B cell (primary cell): Measurements from ENCODE around the gene ARSI. TPM values are rescaled to one million over a fixed set of nuclear protein-coding genes. Genes with fewer than 3 reads are reported as not detected.

ENCODE experiments used
- ATAC-seq: fragments of 200-7000 bp; cut with Tn5 transposase; one replicate; pipeline ENCODE4 v1.10.0; 2021; ENCODE audit warnings: low read depth, mild to moderate bottlenecking, moderate number of reproducible peaks, moderate library complexity
- CTCF ChIA-PET: fragments of 350-600 bp; sonication (Branson Sonifier 250); formaldehyde crosslinking; loops from one replicate; lab custom pipeline; 2021; ENCODE audit warnings: antibody characterized with exemption, inconsistent platforms; lab: Charles Lee
- POLR2A ChIA-PET: fragments of 350-600 bp; sonication (Branson Sonifier 250); formaldehyde crosslinking; loops from one replicate; lab custom pipeline; 2021; ENCODE audit warnings: antibody characterized with exemption; lab: Charles Lee
- DNase-seq: peaks from one replicate; pipeline ENCODE4 v3.0.0; 2013
- H2AFZ ChIP-seq: 2 replicates; pipeline ENCODE4 v1.6.1; 2012; ENCODE audit warnings: mild to moderate bottlenecking, low read depth, low read length; ENCODE audit not compliant: insufficient read depth, poor library complexity, severe bottlenecking
- H3K27ac ChIP-seq, 2 donors: 1 replicate in 1 of 2; 2 replicates in 1 of 2; pipeline ENCODE4 v1.5.1; 2012 to 2013; ENCODE audit warnings: low read length in 2 of 2, mild to moderate bottlenecking in 2 of 2, moderate library complexity in 1 of 2
- H3K27me3 ChIP-seq, 4 experiments: fragments of 200-600 bp in 1 of 4; sonication (generic) in 1 of 4; replicated peaks in 1 of 4; 1 replicate in 2 of 4; 2 replicates in 2 of 4; pipeline versions ENCODE4 v1.6.1 to v1.7.0; 2013 to 2016; ENCODE audit warnings: low read length in 3 of 4, mild to moderate bottlenecking in 2 of 4, mixed read lengths in 1 of 4, moderate library complexity in 1 of 4; ENCODE audit not compliant: insufficient read depth in 4 of 4, control insufficient read depth in 3 of 4; ENCODE audit errors: control extremely low read depth in 1 of 4
- H3K36me3 ChIP-seq, 2 experiments: replicated peaks in 1 of 2; 1 replicate in 1 of 2; 2 replicates in 1 of 2; pipeline versions ENCODE4 v1.6.1 to v1.7.1; 2013; ENCODE audit warnings: low read length in 1 of 2; ENCODE audit not compliant: insufficient read depth in 2 of 2, control insufficient read depth in 1 of 2; ENCODE audit errors: control extremely low read depth in 1 of 2, extremely low read depth in 1 of 2
- H3K4me1 ChIP-seq, 2 donors: fragments of 200-600 bp in 1 of 2; sonication (generic) in 1 of 2; 1 replicate in 1 of 2; 2 replicates in 1 of 2; pipeline versions ENCODE4 v1.5.1 to v1.6.1; 2013 to 2017; ENCODE audit warnings: low read length in 2 of 2; ENCODE audit not compliant: control insufficient read depth in 2 of 2, insufficient read depth in 2 of 2
- H3K4me2 ChIP-seq: replicated peaks from 2 replicates; pipeline ENCODE3; 2012; ENCODE audit warnings: mild to moderate bottlenecking, low read depth, low read length; ENCODE audit not compliant: poor library complexity, severe bottlenecking
- H3K4me3 ChIP-seq, 5 experiments: fragments of 200-600 bp in 1 of 5; sonication (generic) in 1 of 5; 1 replicate in 3 of 5; 2 replicates in 2 of 5; pipeline versions ENCODE4 v1.5.1 to v1.7.0; 2011 to 2016; ENCODE audit warnings: low read length in 4 of 5, mild to moderate bottlenecking in 4 of 5, low read depth in 2 of 5, control low read depth in 1 of 5, moderate library complexity in 1 of 5; ENCODE audit not compliant: insufficient read depth in 1 of 5; ENCODE audit errors: control extremely low read depth in 1 of 5, extremely low read depth in 1 of 5
- H3K79me2 ChIP-seq: fragments of 200-600 bp; sonication (generic); one replicate; pipeline ENCODE4 v1.6.0; 2016; ENCODE audit warnings: low read length; ENCODE audit not compliant: control insufficient read depth, insufficient read depth
- H3K9ac ChIP-seq: fragments of 200-600 bp; sonication (generic); 2 replicates; pipeline ENCODE4 v1.6.1; 2017; ENCODE audit warnings: mild to moderate bottlenecking, low read length, moderate library complexity
- H3K9me3 ChIP-seq, 3 donors: one replicate each; pipeline versions ENCODE4 v1.6.1 to v1.7.1; 2013; ENCODE audit warnings: low read length in 2 of 3; ENCODE audit not compliant: control insufficient read depth in 2 of 3, insufficient read depth in 1 of 3; ENCODE audit errors: control extremely low read depth in 1 of 3
- H4K20me1 ChIP-seq: 2 replicates; pipeline ENCODE4 v1.6.0; 2012; ENCODE audit warnings: mild to moderate bottlenecking, low read length; ENCODE audit not compliant: insufficient read depth, control insufficient read depth, poor library complexity, severe bottlenecking
- H3K27ac Mint-ChIP-seq: one replicate; pipeline ENCODE4 v1.8.0; 2021; ENCODE audit warnings: mixed read lengths
- H3K27me3 Mint-ChIP-seq: one replicate; pipeline ENCODE4 v1.8.0; 2021; ENCODE audit warnings: mixed read lengths
- H3K4me1 Mint-ChIP-seq: one replicate; pipeline ENCODE4 v1.8.0; 2021; ENCODE audit warnings: mixed read lengths
- H3K4me3 Mint-ChIP-seq: one replicate; pipeline ENCODE4 v1.8.0; 2021; ENCODE audit warnings: mixed read lengths
- H3K9me3 Mint-ChIP-seq: one replicate; pipeline ENCODE4 v1.8.0; 2022; ENCODE audit warnings: mixed read lengths; ENCODE audit not compliant: insufficient read depth
- CTCF ChIP-seq: fragments of 200-600 bp; IDR thresholded peaks from one replicate; pipeline ENCODE4 v1.8.0; 2022; ENCODE audit warnings: antibody characterized with exemption, mild to moderate bottlenecking
- EZH2 ChIP-seq: IDR thresholded peaks from 2 replicates; pipeline ENCODE4 v1.6.1; 2012; ENCODE audit warnings: borderline replicate concordance, low read depth, mild to moderate bottlenecking, moderate library complexity, low read length; ENCODE audit not compliant: insufficient read depth, poor library complexity, severe bottlenecking
- WGBS: methylation state at CpG from one replicate; pipeline ENCODE4 v1.1.5; 2013; ENCODE audit warnings: missing lambda C conversion rate; ENCODE audit not compliant: insufficient coverage; 5-methylcytosine and 5-hydroxymethylcytosine counted together
- intact Hi-C: fragments of 100-400 bp; cut with micrococcal nuclease; formaldehyde crosslinking; loops from one replicate; pipeline ENCODE4 v1.10.0; 2022
- polyA plus RNA-seq: library from polyadenylated mRNA; depleted of rRNA; stranded (reverse); fragments of >200 nt; gene quantifications from 2 replicates; pipeline ENCODE4 v1.2.3, GENCODE V29; 2012
- total RNA-seq, 2 donors: library from RNA; stranded (reverse); fragments of 120-200 nt in 1 of 2; gene quantifications; 1 replicate in 1 of 2; 2 replicates in 1 of 2; pipeline versions ENCODE4 v1.2.3 to v1.2.4, GENCODE V29; 2013 to 2022

Gene ARSI
- total and polyA plus RNA-seq, 2 donors (not counting 1 experiment from before 2014, with no cell fraction given): not detected

- H3K79me2 ChIP-seq: no peaks in the 10 kb centered on the region
- POLR2A ChIA-PET: no interaction called here
- H3K27me3 ChIP-seq: peaks cover 0 to 16% (median 11%) of the 10 kb centered on the region in 4 experiments
- CTCF ChIA-PET: no interaction called here
- Mint-ChIP-seq H3K4me3 (no peak overlapping the region), H3K9me3 (no peaks in the 10 kb centered on the region), H3K4me1 (peaks cover 2% of the 10 kb centered on the region), H3K27ac (no peak overlapping the region), H3K27me3 (peaks cover 24% of the 10 kb centered on the region)
- intact Hi-C loops: no loop called here
- no peak overlapping the region for H3K4me2 ChIP-seq
- DNase-seq (no peak), ATAC-seq (no peak)
- H3K27ac ChIP-seq: no peak overlapping the region
- H3K4me1 ChIP-seq: peaks cover 0 to 8% of the 10 kb centered on the region in 2 donors
- no peak for TF ChIP-seq CTCF
- no peak for TF ChIP-seq EZH2
- H3K9ac ChIP-seq: no peak overlapping the region
- H3K4me3 ChIP-seq: no peak overlapping the region
- peaks cover 0 to 4% (median 2%) of the 10 kb centered on the region in 3 donors for H3K9me3 ChIP-seq
- no peaks in the 10 kb centered on the region for H3K36me3 ChIP-seq
- H4K20me1 ChIP-seq: no peaks in the 10 kb centered on the region
- WGBS: 95% methylated on average over 34 of the region's 36 CpGs
- no peak overlapping the region for H2AFZ ChIP-seq
Observed at GRCh38 chr5:150297236-150297890, 5.3 kb downstream of the ARSI start.

- Mint-ChIP-seq H3K9me3 (no peaks in the 10 kb centered on the region), H3K4me3 (no peak overlapping the region), H3K27me3 (peaks cover 23% of the 10 kb centered on the region), H3K4me1 (no peaks in the 10 kb centered on the region), H3K27ac (no peak overlapping the region)
- Histone ChIP-seq H3K27ac (no peak overlapping the region), H2AFZ (no peak overlapping the region), H3K4me3 (no peak overlapping the region), H4K20me1 (no peaks in the 10 kb centered on the region), H3K27me3 (peaks cover 0 to 11% (median 7%) of the 10 kb centered on the region in 4 experiments), H3K9me3 (peaks cover 0 to 2% (median 0%) of the 10 kb centered on the region in 3 donors), H3K79me2 (no peaks in the 10 kb centered on the region), H3K4me2 (no peak overlapping the region), H3K4me1 (no peaks in the 10 kb centered on the region), H3K9ac (no peak overlapping the region), H3K36me3 (no peaks in the 10 kb centered on the region)
- TF ChIP-seq CTCF: no peak
- TF ChIP-seq EZH2: no peak
- ATAC-seq: no peak
- intact Hi-C loops: no loop called here
- ChIA-PET CTCF (no interaction called here), POLR2A (no interaction called here)
- 92% methylated on average over 5 of the region's 7 CpGs for WGBS
- no peak for DNase-seq
Observed at GRCh38 chr5:150296496-150296895, 6.2 kb downstream of the ARSI start.
